GM19452 (cell line): Measurements from ENCODE around the gene C19orf81.

Experiments
- ATAC-seq: cut with Tn5 transposase; IDR thresholded peaks from one replicate; pipeline ENCODE4 v1.9.1; 2021; ENCODE audit not compliant: unreplicated experiment

The C19orf81 gene

DNA sequence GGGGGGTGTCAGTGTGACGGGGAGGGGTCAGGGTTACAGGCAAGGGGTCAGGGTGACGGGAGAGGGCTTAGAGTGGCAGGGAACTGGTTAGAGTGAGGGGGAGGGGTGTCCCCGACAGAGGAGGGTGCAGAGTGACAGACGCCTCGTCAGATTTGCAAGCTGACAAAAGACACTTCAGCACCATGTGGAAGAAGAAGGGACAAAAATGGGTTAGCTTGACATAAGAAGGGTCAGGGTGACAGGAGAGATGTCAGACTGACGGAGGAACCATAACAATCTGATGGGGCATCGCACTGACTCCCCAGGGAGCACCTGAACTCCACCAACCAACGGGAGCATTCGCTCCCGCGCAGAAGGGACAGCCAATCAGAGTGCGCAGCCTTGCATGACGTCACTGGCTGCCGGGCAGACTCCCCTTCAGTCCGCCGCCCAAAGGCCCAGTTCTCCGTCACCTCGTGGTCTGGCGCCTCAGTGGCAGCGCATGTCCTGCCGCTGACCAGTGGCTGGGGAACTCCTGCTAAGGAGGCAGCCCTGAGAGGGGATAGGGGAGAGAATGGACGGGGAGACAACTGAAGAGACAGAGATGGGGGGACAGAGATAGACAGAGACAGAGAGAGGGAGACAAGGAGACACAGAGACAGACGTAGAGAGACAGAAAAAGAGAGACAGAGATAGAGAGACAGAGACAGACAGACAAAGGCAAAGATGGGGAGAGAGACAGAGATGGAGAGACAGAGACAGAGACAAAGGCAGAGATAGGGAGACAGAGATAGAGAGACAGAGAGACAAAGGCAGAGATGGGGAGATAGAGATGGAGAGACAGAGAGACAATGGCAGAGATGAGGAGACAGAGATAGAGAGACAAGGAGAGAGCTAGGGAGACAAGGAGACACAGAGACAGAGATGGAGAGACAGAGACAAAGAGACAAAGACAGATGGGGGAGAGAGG lies 30.2 kb downstream of the C19orf81 start:
- ATAC-seq, result no peak

GRCh38 chr19:50686310-50687032 lies 37.2 kb downstream of the C19orf81 start:
- ATAC-seq, result no peak

DNA sequence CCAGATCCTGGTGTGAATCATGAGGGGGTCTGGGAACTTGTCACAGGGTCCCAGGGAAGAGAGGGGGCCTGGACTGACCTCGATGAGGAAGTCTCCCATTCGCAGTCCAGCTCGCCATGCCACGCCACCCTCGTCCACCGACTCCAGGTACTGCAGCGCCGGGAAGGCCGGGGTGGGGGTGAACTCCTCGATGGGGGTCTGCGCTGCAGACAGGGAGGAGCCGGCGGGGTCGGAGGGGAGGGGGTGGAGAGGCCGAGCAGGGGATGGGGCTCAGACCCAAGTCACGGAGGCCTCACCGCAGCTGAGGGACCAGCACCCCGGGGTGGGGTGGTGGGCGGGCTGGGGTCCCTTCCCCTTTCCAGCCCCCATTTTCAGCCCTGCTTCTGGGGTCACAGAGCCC lies 39.5 kb downstream of the C19orf81 start:
- ATAC-seq, result no peak

DNA sequence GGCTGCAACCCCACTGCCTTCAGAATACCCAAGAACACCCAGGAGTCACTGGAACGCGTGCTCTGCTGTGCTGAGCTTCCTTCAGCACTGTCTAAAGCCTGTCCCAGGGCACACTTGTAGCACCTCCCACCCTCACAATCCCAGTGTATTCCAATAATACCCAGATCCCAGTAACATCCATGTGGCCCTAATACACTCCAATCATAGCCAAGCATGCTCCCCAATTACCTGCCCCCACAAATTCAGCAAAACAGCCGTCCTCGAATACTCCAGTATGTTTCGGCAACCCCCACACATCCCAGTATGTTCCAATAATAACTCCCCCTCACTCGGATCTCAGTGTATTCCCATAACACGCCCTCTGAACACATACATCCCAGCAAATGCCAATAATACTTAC lies 41.2 kb downstream of the C19orf81 start:
- no peak for ATAC-seq

GRCh38 chr19:50693064-50693975 lies 44.1 kb downstream of the C19orf81 start:
- no peak for ATAC-seq

- ATAC-seq, result no peak
Measured at GRCh38 chr19:50694815-50695145, 45.5 kb downstream of the C19orf81 start.

- ATAC-seq, result no peak
Measured at GRCh38 chr19:50695251-50696093, 46.2 kb downstream of the C19orf81 start.

- no peak for ATAC-seq
Measured at GRCh38 chr19:50696094-50696483, 46.8 kb downstream of the C19orf81 start.

DNA sequence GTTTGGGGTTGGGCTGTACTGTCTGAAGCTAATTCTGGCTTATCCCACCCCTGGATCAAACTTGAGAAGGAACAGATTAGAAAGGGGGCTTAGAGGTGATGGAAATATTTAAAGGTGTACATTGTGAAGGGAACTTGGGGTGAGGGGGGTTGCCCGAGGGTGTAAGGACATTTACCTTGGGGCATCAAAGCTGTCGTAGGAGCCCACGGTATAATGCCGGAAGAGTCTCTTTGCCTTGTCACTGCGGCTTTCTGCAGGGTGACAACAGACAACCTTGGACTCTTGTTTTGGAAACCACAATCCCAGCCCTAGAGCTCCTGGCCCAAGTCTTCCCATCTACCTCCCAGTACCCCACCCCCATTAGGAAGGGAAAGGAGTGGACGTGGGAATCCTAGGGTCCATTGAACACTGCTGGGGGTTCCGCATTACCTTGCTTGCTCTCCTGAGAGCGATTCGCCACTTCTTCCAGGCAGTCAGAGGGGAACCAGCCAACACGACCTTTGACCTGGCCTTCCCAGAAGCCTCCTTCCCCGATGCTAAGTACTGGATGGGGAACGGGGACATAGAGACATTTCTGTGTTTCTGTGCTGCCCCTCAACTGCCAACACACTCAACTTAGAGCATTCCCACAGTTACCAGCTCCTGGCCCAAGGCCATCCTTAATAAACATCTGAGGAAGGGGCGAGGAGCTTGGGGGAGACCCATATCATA lies 48.3 kb downstream of the C19orf81 start:
- ATAC-seq, result no peak

DNA sequence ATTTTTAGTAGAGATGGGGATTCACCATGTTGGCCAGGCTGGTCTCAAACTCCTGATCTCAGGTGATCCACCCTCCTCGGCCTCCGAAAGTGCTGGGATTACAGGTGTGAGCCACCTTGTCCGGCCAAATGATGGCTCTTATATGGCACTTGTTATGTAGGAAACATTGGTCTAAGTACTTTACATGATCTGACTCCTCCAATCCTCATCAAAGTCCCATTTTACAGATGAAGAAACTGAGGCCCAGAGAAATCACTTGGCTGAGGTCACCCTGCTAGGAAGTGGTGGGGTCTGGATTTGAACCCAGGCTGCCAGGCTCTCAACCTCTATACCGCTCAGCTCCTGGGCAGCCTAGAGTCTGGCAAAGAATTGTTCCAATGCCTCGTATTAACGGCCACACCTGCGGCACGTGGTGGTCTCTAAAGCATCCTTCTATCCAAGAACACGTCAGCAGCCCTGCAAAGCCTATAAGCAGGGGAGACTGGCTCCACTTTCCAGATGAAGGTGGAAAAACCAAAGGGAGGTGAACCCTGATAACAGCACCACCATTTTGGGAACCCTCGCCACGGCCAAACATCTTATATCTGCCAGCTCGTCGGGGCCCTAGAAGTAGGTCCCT lies 52.2 kb downstream of the C19orf81 start:
- no peak for ATAC-seq

DNA sequence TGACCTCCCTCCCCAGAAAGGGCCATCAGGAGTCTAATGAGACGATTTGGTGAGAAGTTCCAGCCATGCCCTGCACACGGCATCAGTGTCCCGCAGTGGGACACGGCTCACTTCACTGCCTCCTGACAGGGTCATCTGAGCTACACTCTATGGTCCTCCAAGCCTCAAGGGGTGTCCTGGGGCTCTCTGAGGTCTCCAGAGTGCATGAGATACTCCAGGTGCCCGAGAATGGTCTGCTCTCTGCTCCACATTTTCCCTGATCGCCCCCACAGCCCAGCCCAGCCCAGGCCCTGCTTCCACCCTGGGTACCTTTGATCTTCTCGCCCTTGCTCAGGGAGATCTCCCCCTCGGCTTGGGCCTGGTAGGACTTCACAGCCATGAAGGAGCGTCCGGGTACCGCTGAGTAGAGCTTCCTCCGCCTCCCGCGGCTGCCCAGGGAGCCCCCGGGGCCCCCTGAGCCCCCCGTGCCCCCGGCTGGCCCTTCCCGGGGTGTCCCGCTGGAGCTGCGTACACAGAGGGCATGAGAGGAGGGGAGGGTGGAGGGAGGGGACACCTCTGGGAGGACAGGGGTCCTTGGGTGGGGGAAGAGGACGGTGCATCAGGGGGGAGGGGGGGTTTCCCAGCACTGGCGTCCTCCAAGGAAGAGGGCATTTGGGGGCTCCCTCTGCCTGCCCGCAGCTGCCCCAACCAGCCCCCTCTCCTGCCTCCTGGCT lies 53.1 kb downstream of the C19orf81 start:
- ATAC-seq, result no peak

DNA sequence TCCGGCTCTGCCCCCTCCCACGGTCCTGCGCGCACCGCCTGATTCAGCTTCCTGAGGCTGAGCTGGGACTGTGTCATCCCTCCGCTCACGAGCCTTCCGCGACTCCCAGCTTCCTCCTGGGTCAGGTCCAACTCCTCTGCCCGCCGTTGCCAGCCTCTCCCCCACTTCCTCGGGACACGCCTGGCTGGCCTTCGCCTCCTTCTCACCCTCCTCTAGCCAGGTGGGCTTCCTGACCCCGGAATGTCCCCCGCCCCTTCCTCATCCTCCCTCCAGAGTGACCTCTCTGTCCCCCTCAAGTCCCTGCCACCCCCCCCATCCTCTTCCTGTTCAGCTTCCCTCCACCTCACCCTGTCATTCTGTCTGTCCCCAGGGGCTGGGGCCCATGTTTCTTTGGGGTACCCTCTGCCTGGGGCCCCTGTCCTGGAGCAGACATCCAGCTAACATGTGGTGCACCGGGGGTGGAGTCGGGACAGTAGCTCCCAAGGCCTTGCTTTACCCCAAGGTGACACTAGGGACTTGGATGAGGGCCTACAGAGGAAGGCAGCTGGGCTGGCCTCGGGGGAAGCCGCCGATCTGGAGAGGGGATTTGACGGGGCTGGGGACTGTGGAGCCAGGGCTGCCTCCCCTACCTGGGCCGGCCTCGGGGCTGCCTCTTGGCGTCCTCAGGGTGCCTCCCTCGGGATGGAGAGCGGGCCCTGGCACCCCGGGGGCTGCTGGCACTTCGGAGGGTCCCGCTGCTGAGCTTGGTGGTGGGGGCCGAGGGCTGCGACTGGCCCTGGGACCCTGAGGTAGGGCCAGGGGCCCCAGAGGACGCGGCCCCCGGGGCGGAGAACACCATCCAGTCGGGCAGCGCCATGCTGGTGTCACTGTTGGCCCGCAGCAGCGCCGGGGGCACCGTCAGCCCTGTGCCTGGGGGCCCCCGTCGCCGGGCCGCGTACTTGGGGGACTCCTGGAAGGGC lies 53.9 kb downstream of the C19orf81 start:
- ATAC-seq, result no peak

DNA sequence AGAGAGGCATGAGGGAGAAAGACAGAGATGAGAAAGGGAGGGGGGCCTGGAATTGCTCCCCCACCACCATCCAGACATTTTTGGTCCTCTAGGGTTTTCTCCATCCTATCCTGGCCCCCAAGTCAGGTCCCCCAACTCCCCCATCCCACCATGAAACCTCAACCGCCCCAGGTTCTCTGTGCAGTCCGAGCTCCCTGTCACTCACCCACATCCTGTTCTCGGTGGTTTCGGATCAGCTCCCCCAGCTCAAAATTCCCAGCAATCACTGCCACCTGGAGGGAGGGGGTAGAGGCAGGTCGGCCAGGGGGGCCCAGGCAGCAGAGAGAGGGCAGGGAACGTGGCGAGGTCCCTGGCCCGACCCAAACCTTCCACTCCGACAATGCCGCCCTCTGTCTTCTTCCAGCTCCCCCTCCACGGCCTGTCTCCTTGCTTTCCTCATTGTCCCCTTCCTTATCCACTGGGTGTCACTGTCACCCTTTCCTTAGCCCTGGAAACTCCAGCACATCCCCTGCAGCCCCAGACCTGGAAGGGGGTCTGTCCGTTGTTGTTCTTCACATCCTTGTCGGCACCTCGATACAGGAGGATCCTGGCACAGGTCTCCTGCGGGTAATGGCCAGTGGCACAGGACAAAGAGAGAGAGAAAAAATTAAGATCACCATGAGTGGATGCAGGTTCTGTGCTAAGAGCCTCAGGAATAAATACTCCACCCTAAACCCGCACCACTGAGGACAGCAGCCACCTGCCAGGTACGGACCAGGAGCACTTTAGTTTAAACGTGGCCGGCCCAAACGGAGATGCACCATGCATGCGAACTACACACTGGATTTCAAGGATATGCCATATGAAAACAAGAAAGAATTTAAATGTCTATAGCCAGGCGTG lies 54.9 kb downstream of the C19orf81 start:
- ATAC-seq, result no peak

- no peak for ATAC-seq
Measured at GRCh38 chr19:50705422-50706019, 56.3 kb downstream of the C19orf81 start.

GRCh38 chr19:50706387-50706786 lies 57.1 kb downstream of the C19orf81 start:
- no peak for ATAC-seq
